Astrocyte (in vitro differentiated cells and primary cell): ENCODE data around the gene MYO7B. TPM values are rescaled to one million over a fixed set of nuclear protein-coding genes. Genes with fewer than 3 reads are reported as not detected.

ENCODE experiments used
- DNase-seq: peaks from one replicate; pipeline ENCODE4 v3.0.0-alpha.2; 2010; ENCODE audit warnings: low read depth
- FAIRE-seq: peaks from 2 replicates; lab custom pipeline; 2011; peaks lifted over from hg19 to GRCh38; lab: Jason Lieb, UNC
- H2AFZ ChIP-seq: 2 replicates; pipeline ENCODE4 v1.6.0; 2012; ENCODE audit warnings: low read depth, low read length, inconsistent platforms
- H3K27ac ChIP-seq: 2 replicates; pipeline ENCODE4 v1.5.1; 2011; ENCODE audit warnings: low read depth, low read length, inconsistent platforms
- H3K27me3 ChIP-seq: 2 replicates; pipeline ENCODE4 v1.6.0; 2011; ENCODE audit warnings: low read length, inconsistent platforms; ENCODE audit not compliant: insufficient read depth
- H3K36me3 ChIP-seq: 2 replicates; pipeline ENCODE4 v1.5.1; 2011; ENCODE audit warnings: low read length, inconsistent platforms; ENCODE audit not compliant: insufficient read depth
- H3K4me1 ChIP-seq: 2 replicates; pipeline ENCODE4 v1.5.1; 2011; ENCODE audit warnings: low read length, inconsistent platforms; ENCODE audit not compliant: insufficient read depth
- H3K4me2 ChIP-seq: 2 replicates; pipeline ENCODE4 v1.6.0; 2012; ENCODE audit warnings: low read length, inconsistent platforms
- H3K4me3 ChIP-seq: 2 replicates; pipeline ENCODE4 v1.5.1; 2011; ENCODE audit warnings: low read depth, mild to moderate bottlenecking, low read length, inconsistent platforms; ENCODE audit not compliant: insufficient read depth
- H3K79me2 ChIP-seq: 2 replicates; pipeline ENCODE4 v1.6.0; 2012; ENCODE audit warnings: mild to moderate bottlenecking, low read length, inconsistent platforms; ENCODE audit not compliant: insufficient read depth
- H3K9ac ChIP-seq: 2 replicates; pipeline ENCODE4 v1.6.0; 2012; ENCODE audit warnings: mild to moderate bottlenecking, low read length, inconsistent platforms
- H3K9me3 ChIP-seq: 2 replicates; pipeline ENCODE4 v1.5.1; 2012; ENCODE audit warnings: low read depth, mild to moderate bottlenecking, low read length, inconsistent platforms; ENCODE audit not compliant: insufficient read depth
- H4K20me1 ChIP-seq: 2 replicates; pipeline ENCODE4 v1.6.0; 2012; ENCODE audit warnings: low read length, inconsistent platforms; ENCODE audit not compliant: insufficient read depth
- H3K27ac Mint-ChIP-seq: one replicate; pipeline ENCODE4 v1.8.0; 2021; ENCODE audit warnings: mild to moderate bottlenecking, mixed read lengths; ENCODE audit not compliant: unreplicated experiment
- H3K27me3 Mint-ChIP-seq: one replicate; pipeline ENCODE4 v1.8.0; 2021; ENCODE audit warnings: low read depth, mixed read lengths; ENCODE audit not compliant: unreplicated experiment
- H3K36me3 Mint-ChIP-seq: one replicate; pipeline ENCODE4 v1.8.0; 2021; ENCODE audit warnings: low read depth, mixed read lengths; ENCODE audit not compliant: unreplicated experiment
- H3K4me1 Mint-ChIP-seq: one replicate; pipeline ENCODE4 v1.8.0; 2021; ENCODE audit warnings: low read depth, mixed read lengths; ENCODE audit not compliant: unreplicated experiment
- H3K4me3 Mint-ChIP-seq: one replicate; pipeline ENCODE4 v1.8.0; 2021; ENCODE audit warnings: mild to moderate bottlenecking, moderate library complexity, mixed read lengths; ENCODE audit not compliant: unreplicated experiment
- H3K9me3 Mint-ChIP-seq: one replicate; pipeline ENCODE4 v1.8.0; 2021; ENCODE audit warnings: mild to moderate bottlenecking, mixed read lengths; ENCODE audit not compliant: unreplicated experiment
- CTCF ChIP-seq: IDR thresholded peaks from 2 replicates; pipeline ENCODE4 v1.5.1; 2011; ENCODE audit warnings: low read depth, mild to moderate bottlenecking, inconsistent platforms, low read length, moderate library complexity; ENCODE audit not compliant: insufficient read depth
- EZH2 ChIP-seq: IDR thresholded peaks from 2 replicates; pipeline ENCODE4 v1.6.1; 2012; ENCODE audit warnings: mild to moderate bottlenecking, low read length, inconsistent platforms; ENCODE audit not compliant: insufficient read depth
- total RNA-seq: library from RNA; stranded (reverse); gene quantifications from 2 replicates; pipeline ENCODE4 v1.2.1, GENCODE V29; 2021

Gene MYO7B
- total RNA-seq, 1 donor from 2014 or later = 0.77 TPM

GRCh38 chr2:127655209-127656073 is 120.0 kb downstream of the MYO7B start:
- no peak overlapping the region for H3K4me3 Mint-ChIP-seq
- H3K27ac Mint-ChIP-seq = no peak overlapping the region
- Histone ChIP-seq H3K79me2 (no peaks in the 10 kb centered on the region), H3K4me2 (no peak overlapping the region), H3K27ac (no peak overlapping the region), H3K36me3 (no peaks in the 10 kb centered on the region), H3K9ac (no peak overlapping the region), H2AFZ (no peak overlapping the region), H3K4me3 (no peak overlapping the region), H3K9me3 (no peaks in the 10 kb centered on the region), H3K27me3 (no peaks in the 10 kb centered on the region), H3K4me1 (no peaks in the 10 kb centered on the region), H4K20me1 (peaks cover 4% of the 10 kb centered on the region)
- peaks cover 2% of the 10 kb centered on the region for H3K27me3 Mint-ChIP-seq
- peaks cover 38% of the 10 kb centered on the region for H3K36me3 Mint-ChIP-seq
- H3K4me1 Mint-ChIP-seq = peaks cover 13% of the 10 kb centered on the region
- FAIRE-seq (no peak), DNase-seq (no peak)
- peaks cover 3% of the 10 kb centered on the region for H3K9me3 Mint-ChIP-seq
- no peak for TF ChIP-seq CTCF
- TF ChIP-seq EZH2 = no peak

GRCh38 chr2:127656569-127657231 is 121.2 kb downstream of the MYO7B start:
- H3K4me1 Mint-ChIP-seq = peaks cover 20% of the 10 kb centered on the region
- Histone ChIP-seq H3K27me3 (no peaks in the 10 kb centered on the region), H3K9me3 (no peaks in the 10 kb centered on the region), H3K4me1 (no peaks in the 10 kb centered on the region), H3K4me3 (no peak overlapping the region), H3K4me2 (no peak overlapping the region), H4K20me1 (peaks cover 12% of the 10 kb centered on the region), H2AFZ (no peak overlapping the region), H3K36me3 (no peaks in the 10 kb centered on the region), H3K27ac (no peak overlapping the region), H3K79me2 (peaks cover 3% of the 10 kb centered on the region), H3K9ac (no peak overlapping the region)
- DNase-seq (no peak), FAIRE-seq (no peak)
- peaks cover 2% of the 10 kb centered on the region for H3K27me3 Mint-ChIP-seq
- H3K27ac Mint-ChIP-seq = no peak overlapping the region
- no peak for TF ChIP-seq CTCF
- no peak for TF ChIP-seq EZH2
- peaks cover 43% of the 10 kb centered on the region for H3K36me3 Mint-ChIP-seq
- peaks cover 3% of the 10 kb centered on the region for H3K9me3 Mint-ChIP-seq
- H3K4me3 Mint-ChIP-seq = no peak overlapping the region

GRCh38 chr2:127657232-127657595 is 121.7 kb downstream of the MYO7B start:
- Mint-ChIP-seq H3K27ac (no peak overlapping the region), H3K27me3 (peaks cover 2% of the 10 kb centered on the region), H3K9me3 (peaks cover 3% of the 10 kb centered on the region), H3K36me3 (peaks cover 38% of the 10 kb centered on the region), H3K4me1 (peaks cover 24% of the 10 kb centered on the region), H3K4me3 (no peak overlapping the region)
- Histone ChIP-seq H3K9ac (no peak overlapping the region), H3K27me3 (no peaks in the 10 kb centered on the region), H3K27ac (no peak overlapping the region), H3K4me1 (no peaks in the 10 kb centered on the region), H4K20me1 (peaks cover 17% of the 10 kb centered on the region), H3K9me3 (no peaks in the 10 kb centered on the region), H3K4me2 (no peak overlapping the region), H3K79me2 (peaks cover 3% of the 10 kb centered on the region), H3K4me3 (no peak overlapping the region), H3K36me3 (no peaks in the 10 kb centered on the region), H2AFZ (no peak overlapping the region)
- FAIRE-seq = no peak
- no peak for DNase-seq
- TF ChIP-seq EZH2 (no peak), CTCF (no peak)
